ENCODE measurements around the gene KLHL36.

- no peak for TF ChIP-seq CTCF (IDR thresholded peaks at IDR 0.05)
- no peak for TF ChIP-seq POLR2A (IDR thresholded peaks at IDR 0.05)
Observed at GRCh38 chr16:84607061-84607460, 41.2 kb upstream of the KLHL36 start.

Measured in uterus (tissue), 2 donors.